Mucosa of descending colon (tissue), 3 donors: ENCODE results near the gene CXCL3. TPM values are rescaled to one million over a fixed set of nuclear protein-coding genes. Genes with fewer than 3 reads are reported as not detected.

Experiments used
- ATAC-seq: fragments of 200-7000 bp; cut with Tn5 transposase; one replicate; pipeline ENCODE4 v1.9.1; 2020; ENCODE audit warnings: mild to moderate bottlenecking, moderate library complexity
- DNase-seq, 3 donors: peaks; one replicate each; pipeline ENCODE4 v3.0.0-alpha.2; 2020
- H3K36me3 ChIP-seq: fragments of 200-600 bp; one replicate; pipeline ENCODE4 v1.8.0; 2021; ENCODE audit warnings: low read depth, mild to moderate bottlenecking
- H3K4me1 ChIP-seq: fragments of 200-600 bp; one replicate; pipeline ENCODE4 v1.8.0; 2021; ENCODE audit warnings: low read depth, mild to moderate bottlenecking
- H3K4me3 ChIP-seq: fragments of 200-600 bp; one replicate; pipeline ENCODE4 v1.8.0; 2021; ENCODE audit warnings: mild to moderate bottlenecking
- H3K9me3 ChIP-seq: fragments of 200-600 bp; one replicate; pipeline ENCODE4 v1.8.0; 2021; ENCODE audit warnings: mild to moderate bottlenecking
- CTCF ChIP-seq: fragments of 200-600 bp; IDR thresholded peaks from one replicate; pipeline ENCODE4 v1.8.0; 2022; ENCODE audit warnings: antibody characterized with exemption, mild to moderate bottlenecking
- intact Hi-C, 2 donors: fragments of 100-400 bp; cut with DNase I in 1 of 2; cut with micrococcal nuclease in 1 of 2; formaldehyde crosslinking; loops; one replicate each; pipeline versions ENCODE4 v1.11.0 to v1.11.1; 2022; cut with DNase I, micrococcal nuclease
- total RNA-seq, 3 donors: library from RNA; stranded (reverse); fragmentation: NEBNext Ultra II Directional in 2 of 3; extraction: Animal tissue kit (Norgen Biotek cat#: 25700) in 2 of 3; gene quantifications; one replicate each; pipeline versions ENCODE4 v1.2.1 to v1.2.4, GENCODE V29; 2021 to 2023
- donor health status: DM: no; HTN: no; CAD: no; lungs with moderate emphysema.
- donor health status: DM: no; HTN: no; CAD: no.
- donor health status: DM: no; HTN: yes; CAD: no.

CXCL3 gene
- total RNA-seq, 3 donors from 2014 or later, result 2.7 to 30.8 (median 3.9) TPM

GRCh38 chr4:74000301-74000700 is 38.2 kb downstream of the CXCL3 start:
- ATAC-seq (peak; percentile 47), DNase-seq (no peak)
- H3K4me3 ChIP-seq, result no peak overlapping the region

GRCh38 chr4:73998040-73999011 is 40.2 kb downstream of the CXCL3 start, which contains the start of gene CXCL5:
CXCL5 (minus strand) TSS chr4:73998677; CDS start chr4:73998581, 96 bp downstream.
- intact Hi-C loops, result no loop called here
- TF ChIP-seq CTCF, result no peak
- Histone ChIP-seq H3K4me1 (no peaks in the 10 kb centered on the region), H3K36me3 (no peaks in the 10 kb centered on the region), H3K9me3 (no peaks in the 10 kb centered on the region), H3K4me3 (no peak within 1 kb of the TSS)
- ATAC-seq (peak; percentile 22), DNase-seq (peak in 1 of 3 donors; percentile 51)

More at GRCh38 chr4:74000301-74000700, 38.2 kb downstream of the CXCL3 start:
- intact Hi-C loops, result no loop called here
- TF ChIP-seq CTCF, result no peak
- peaks cover 6% of the 10 kb centered on the region for H3K4me1 ChIP-seq
- no peaks in the 10 kb centered on the region for H3K36me3 ChIP-seq
- no peaks in the 10 kb centered on the region for H3K9me3 ChIP-seq

- ATAC-seq (no peak), DNase-seq (no peak)
- H3K4me3 ChIP-seq, result no peak overlapping the region
- no peaks in the 10 kb centered on the region for H3K9me3 ChIP-seq
- TF ChIP-seq CTCF, result no peak
- H3K4me1 ChIP-seq, result no peaks in the 10 kb centered on the region
- intact Hi-C loops, result no loop called here
- H3K36me3 ChIP-seq, result no peaks in the 10 kb centered on the region
Measured at GRCh38 chr4:73992050-73992449, 46.4 kb downstream of the CXCL3 start.

GRCh38 chr4:73991742-73992000 is 46.8 kb downstream of the CXCL3 start:
- no peak for TF ChIP-seq CTCF
- no peaks in the 10 kb centered on the region for H3K9me3 ChIP-seq
- intact Hi-C loops, result no loop called here
- no peaks in the 10 kb centered on the region for H3K4me1 ChIP-seq
- ATAC-seq (no peak), DNase-seq (no peak)
- H3K4me3 ChIP-seq, result no peak overlapping the region
- H3K36me3 ChIP-seq, result no peaks in the 10 kb centered on the region

DNA sequence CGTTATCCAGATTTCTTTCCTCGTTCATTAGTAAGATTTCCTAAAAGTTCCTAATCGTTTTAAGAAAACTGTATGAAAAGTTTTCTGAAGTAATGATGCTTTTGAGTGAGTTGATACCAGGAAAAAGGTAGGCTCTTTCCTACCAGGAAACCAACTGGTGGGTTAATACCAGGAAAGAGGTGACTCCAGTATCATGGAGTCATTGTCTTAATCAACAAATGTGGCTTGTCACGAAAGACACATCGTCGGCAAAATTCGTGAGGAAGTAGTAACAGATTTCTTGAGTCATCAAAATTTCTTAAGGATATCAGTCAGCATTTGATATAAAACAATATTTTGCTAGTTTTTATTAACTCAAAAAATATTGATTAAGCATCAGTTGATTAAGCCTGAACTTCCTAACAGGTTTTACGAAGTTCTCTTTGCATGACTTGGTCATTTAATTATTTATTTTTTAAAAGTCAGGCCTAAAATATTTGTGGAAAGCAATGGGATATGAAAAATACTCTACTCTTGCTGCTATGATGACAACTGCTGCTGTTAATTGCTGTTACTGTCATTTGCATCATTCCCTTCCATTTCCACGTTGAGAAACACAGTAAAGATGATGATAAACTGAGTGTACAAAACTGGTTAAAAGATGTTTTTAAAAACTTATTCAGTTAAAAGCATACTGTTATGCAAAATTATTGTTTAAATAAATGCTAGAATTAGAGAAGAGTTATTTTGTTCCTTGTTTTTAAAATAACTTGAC is 47.3 kb downstream of the CXCL3 start:
- TF ChIP-seq CTCF, result no peak
- Histone ChIP-seq H3K36me3 (no peaks in the 10 kb centered on the region), H3K4me3 (no peak overlapping the region), H3K4me1 (no peaks in the 10 kb centered on the region), H3K9me3 (no peaks in the 10 kb centered on the region)
- ATAC-seq, result no peak
- intact Hi-C loops, result no loop called here
- no peak for DNase-seq
